HG03060 (cell line): ENCODE data around the gene FAAH2.
A peak's percentile ranks its signal among the peaks of the same experiment; 100 is the strongest.
"Not testable (repeated sequence)": the region's sequence is repeated elsewhere in the genome, so short reads cannot be mapped to it uniquely, and the experiment has no call there.

Experiments
- ATAC-seq: cut with Tn5 transposase; IDR thresholded peaks from one replicate; pipeline ENCODE4 v1.9.1; 2021; ENCODE audit warnings: low read depth, moderate number of reproducible peaks; ENCODE audit not compliant: unreplicated experiment

FAAH2 gene

DNA sequence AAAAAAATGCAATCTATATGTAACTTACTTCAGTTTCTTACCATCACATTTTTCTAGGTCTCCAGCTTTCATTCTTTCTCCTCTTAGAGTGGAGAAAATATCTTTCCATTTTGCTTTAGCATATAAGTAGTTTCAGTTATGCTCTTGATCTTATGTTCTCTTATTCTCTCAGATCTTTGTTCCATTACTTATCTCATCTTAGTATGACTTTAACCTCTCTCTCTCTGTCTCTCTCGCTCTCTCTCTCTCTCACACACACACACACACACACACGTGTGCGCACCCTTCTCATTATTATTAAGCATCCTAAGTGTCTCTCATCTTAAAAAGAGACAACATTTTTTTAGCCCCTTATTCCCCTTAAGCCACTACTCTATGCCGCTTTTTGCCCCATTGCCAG is 92.8 kb downstream of the FAAH2 start:
- ATAC-seq, result no peak

DNA sequence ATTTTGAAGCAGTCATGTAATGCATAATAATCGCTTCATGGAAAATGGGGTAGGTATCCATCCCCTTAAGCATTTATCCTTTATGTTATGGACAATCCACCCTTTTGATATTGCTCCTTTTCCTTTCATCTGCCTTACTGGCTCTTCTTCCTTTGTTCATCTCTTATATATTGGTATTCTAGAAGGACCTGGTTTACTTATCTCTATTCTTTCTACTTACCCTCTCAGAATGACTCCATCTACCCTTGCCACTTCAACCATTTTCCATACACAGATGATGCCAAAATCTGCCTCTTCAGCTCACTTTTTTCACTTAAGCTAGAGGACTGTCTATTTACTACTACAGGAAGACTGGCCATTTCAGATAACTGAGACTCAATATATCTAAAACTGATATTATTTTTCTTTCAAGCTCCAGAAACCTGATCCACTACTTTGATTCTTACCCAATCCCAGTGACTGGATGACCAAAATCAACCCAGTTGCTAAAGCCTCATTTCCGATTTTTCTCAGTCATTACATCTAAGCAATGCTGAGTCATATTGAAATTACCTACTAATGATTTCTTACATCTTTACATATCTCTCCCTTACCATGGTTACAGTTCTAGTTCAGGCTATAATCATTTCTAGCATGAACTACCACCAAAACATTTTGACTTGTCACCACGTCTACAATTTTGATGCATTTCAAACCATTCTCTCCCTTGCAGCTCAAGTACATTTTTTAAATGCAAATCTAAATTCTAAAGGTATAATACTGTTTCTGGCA is 93.7 kb downstream of the FAAH2 start:
- peak; percentile 91 for ATAC-seq

GRCh38 chrX:57394162-57394561 is 107.7 kb downstream of the FAAH2 start:
- not testable (repeated sequence) for ATAC-seq

DNA sequence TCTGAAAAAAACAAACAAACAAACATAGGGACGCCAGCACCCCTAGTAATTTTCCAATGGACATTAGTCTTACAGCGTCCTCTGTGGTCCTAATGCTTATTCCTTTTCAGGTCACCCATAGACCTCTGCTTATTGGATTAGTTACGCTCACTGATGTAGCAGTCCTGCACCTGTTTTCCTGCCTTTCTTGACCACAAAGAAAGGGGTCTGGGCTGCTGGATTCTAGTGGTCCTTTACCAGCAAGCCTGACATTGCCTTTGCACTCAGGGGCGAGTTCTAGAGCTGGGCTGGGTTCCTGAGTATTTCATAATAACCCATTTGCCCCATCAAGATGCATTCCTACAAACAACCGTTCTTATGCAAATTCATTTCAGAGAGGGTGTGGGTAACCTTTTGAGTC is 116.7 kb downstream of the FAAH2 start:
- ATAC-seq, result not testable (repeated sequence)

- ATAC-seq, result no peak
Observed at GRCh38 chrX:57406149-57406548, 119.6 kb downstream of the FAAH2 start.

GRCh38 chrX:57417827-57418226 is 131.3 kb downstream of the FAAH2 start:
- ATAC-seq, result no peak

- no peak for ATAC-seq
Observed at GRCh38 chrX:57422289-57422688, 135.8 kb downstream of the FAAH2 start.

DNA sequence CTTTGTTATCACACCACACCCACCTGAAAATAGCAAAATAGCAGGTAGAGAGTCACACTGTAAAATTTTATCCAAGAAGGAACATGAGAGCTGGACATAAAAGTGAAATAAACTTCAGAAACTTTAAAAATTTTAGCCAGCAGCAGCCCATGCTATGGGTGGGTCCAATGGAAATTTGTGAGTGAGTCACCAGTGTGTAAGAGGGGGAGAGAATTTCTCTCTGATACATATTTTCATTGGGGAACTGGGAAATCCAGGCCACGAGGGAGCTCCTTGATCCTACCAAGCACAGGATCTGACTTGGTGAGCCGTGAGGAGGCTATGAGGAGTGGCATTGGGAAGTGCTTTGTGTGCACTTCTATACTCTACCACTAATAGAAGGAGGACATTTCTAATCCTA is 136.3 kb downstream of the FAAH2 start:
- no peak for ATAC-seq

GRCh38 chrX:57445076-57445475 is 158.6 kb downstream of the FAAH2 start:
- ATAC-seq, result no peak

- ATAC-seq, result no peak
Observed at GRCh38 chrX:57445832-57446231, 159.3 kb downstream of the FAAH2 start.

DNA sequence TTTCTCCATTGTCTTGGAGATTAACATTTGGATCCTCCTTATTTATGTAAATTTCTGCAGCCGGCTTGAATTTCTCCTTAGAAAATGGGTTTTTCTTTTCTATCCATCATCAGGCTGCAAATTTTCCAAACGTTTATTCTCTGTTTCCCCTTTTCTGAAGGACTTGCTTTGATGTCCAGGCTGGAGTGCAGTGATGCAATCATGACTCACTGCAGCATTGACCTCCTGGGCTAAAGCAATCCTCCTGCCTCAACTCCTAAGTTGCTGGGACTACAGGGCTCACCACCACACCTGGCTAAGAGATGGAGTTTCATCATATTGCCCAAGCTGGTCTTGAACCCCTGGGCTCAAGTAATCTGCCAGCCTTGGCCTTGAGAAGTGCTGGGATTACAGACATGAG is 161.3 kb downstream of the FAAH2 start:
- ATAC-seq, result no peak

- ATAC-seq, result no peak
Observed at GRCh38 chrX:57451426-57452020, 165.0 kb downstream of the FAAH2 start.

GRCh38 chrX:57453901-57454300 is 167.4 kb downstream of the FAAH2 start:
- ATAC-seq, result no peak

DNA sequence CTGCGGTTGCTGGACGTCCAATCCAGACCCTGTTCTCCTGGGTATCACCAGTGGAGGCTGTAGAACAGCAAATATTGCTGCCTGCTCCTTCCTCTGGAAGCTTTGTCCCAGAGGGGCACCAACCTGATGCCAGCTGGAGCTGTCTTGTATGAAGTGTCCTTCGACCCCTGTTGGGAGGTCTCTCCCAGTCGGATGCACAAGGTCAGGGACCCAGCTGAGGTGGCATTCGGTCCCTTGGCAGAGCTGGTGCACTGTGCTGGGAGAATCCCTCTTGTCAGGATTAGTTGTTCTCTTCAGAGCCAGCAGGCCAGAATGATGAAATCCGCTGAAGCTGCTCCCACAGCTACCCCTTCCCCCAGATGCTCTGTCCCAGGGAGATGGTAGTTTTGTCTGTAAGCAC is 195.0 kb downstream of the FAAH2 start:
- ATAC-seq, result no peak

GRCh38 chrX:57516491-57516890 is 230.0 kb downstream of the FAAH2 start:
- ATAC-seq, result no peak

DNA sequence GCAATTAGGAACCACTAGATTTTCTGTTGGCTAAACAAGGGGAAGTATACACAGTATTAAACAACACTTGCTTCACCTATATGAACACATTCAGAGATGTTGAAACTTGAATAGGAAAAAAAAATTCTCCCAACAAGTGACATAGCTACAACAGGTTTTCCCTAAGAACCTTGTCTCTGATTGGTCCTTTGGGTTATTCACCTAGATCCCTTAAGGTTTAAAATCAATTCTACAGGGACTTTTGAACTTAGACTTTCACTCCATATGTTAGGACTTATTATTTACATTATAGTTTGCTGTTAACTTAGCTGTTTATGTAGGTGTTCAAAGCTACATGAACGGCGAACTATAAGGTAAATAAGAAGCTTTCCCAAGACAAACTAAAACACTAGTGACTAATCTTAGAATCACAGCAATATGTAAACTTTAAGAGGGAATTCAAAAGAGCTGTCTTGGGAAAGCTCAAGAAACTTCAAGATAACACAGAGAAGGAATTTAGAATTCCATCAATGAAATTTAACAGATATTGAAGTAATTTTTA is 233.1 kb downstream of the FAAH2 start:
- no peak for ATAC-seq

DNA sequence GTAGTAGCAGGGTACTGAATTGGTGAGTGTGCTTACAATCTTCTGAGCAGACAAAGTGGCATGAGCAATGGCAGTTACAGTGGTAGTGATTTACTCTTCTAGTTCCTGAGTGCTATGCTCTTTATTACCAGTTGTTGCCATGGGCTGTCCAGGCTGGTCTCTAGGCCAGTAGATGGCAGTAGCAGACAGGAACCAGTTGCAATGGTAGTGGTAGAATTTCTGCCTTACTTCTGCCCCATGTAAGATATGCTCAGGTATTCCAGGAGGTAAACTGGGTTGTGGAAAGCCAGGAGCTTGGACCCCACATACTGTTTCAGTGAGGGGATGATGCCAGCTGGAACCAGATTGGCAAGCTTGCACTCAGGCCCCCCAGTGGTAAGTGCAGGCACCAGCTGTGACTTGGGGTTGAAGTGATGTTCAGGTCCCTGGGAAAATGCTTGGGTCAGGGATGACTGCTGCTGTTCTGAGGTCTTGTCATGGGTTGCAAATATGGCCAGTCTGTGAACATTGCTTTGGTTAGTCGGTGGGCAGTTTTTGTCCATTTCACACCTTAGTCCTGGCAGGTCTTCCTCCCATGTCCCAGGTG is 242.3 kb downstream of the FAAH2 start:
- no peak for ATAC-seq
